PFSK-1 (cell line): Measurements from ENCODE around the gene ADSS2.

Experiments
- FOXP2 ChIP-seq: optimal IDR thresholded peaks from 2 replicates; pipeline ENCODE3; 2011; ENCODE audit warnings: borderline replicate concordance, control low read depth, inconsistent platforms; ENCODE audit not compliant: insufficient read depth; ENCODE audit errors: extremely low read length, extremely low read depth
- POLR2AphosphoS5 ChIP-seq: IDR thresholded peaks from 2 replicates; pipeline ENCODE4 v1.6.1; 2012; ENCODE audit warnings: low read depth, mild to moderate bottlenecking, control low read depth, low read length, moderate library complexity
- SIN3A ChIP-seq: IDR thresholded peaks from 2 replicates; pipeline ENCODE4 v1.6.1; 2012; ENCODE audit warnings: mild to moderate bottlenecking, low read length, moderate library complexity, borderline replicate concordance; ENCODE audit not compliant: insufficient read depth
- TAF1 ChIP-seq: IDR thresholded peaks from 2 replicates; pipeline ENCODE4 v1.6.1; 2012; ENCODE audit warnings: low read length, control low read depth, borderline replicate concordance; ENCODE audit not compliant: insufficient read depth
- TF ChIP-seq, protein P1 (sequence below), 2 experiments: IDR thresholded peaks; 2 replicates each; pipeline versions ENCODE4 v1.6.1 to v1.8.0; 2011 to 2012; ENCODE audit warnings: low read depth in 2 of 2, low read length in 2 of 2, control low read depth in 1 of 2, inconsistent platforms in 1 of 2, mild to moderate bottlenecking in 1 of 2, moderate library complexity in 1 of 2; ENCODE audit not compliant: insufficient read depth in 1 of 2

The ADSS2 gene

GRCh38 chr1:244439391-244440032 lies 12.2 kb downstream of the ADSS2 start:
- TF ChIP-seq, protein P1, sequence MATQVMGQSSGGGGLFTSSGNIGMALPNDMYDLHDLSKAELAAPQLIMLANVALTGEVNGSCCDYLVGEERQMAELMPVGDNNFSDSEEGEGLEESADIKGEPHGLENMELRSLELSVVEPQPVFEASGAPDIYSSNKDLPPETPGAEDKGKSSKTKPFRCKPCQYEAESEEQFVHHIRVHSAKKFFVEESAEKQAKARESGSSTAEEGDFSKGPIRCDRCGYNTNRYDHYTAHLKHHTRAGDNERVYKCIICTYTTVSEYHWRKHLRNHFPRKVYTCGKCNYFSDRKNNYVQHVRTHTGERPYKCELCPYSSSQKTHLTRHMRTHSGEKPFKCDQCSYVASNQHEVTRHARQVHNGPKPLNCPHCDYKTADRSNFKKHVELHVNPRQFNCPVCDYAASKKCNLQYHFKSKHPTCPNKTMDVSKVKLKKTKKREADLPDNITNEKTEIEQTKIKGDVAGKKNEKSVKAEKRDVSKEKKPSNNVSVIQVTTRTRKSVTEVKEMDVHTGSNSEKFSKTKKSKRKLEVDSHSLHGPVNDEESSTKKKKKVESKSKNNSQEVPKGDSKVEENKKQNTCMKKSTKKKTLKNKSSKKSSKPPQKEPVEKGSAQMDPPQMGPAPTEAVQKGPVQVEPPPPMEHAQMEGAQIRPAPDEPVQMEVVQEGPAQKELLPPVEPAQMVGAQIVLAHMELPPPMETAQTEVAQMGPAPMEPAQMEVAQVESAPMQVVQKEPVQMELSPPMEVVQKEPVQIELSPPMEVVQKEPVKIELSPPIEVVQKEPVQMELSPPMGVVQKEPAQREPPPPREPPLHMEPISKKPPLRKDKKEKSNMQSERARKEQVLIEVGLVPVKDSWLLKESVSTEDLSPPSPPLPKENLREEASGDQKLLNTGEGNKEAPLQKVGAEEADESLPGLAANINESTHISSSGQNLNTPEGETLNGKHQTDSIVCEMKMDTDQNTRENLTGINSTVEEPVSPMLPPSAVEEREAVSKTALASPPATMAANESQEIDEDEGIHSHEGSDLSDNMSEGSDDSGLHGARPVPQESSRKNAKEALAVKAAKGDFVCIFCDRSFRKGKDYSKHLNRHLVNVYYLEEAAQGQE (IDR thresholded peaks at IDR 0.05; ENCODE audit: insufficient read depth in 1 of 2, low read depth in 2 of 2, low read length in 2 of 2), result no peak
- no peak for TF ChIP-seq SIN3A
- TF ChIP-seq FOXP2, result no peak
- no peak for TF ChIP-seq TAF1
- TF ChIP-seq POLR2AphosphoS5, result no peak

DNA sequence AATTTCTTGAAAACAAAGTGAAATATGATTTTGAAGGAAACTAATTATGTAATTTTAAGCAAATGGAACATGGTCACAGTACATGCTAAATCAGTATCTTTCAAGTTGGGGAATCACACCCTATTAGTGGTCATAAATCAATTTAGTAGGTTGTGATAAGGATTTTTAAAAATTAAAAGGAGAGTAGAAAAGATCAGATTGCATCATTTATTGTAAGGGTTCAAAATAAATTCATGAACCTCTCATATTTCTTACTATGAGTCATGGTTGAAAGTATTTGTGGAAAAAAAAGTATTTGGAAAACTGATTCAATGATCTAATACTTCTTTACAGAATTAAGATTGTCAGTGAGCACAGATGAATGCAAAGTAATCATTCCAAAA lies 14.6 kb downstream of the ADSS2 start:
- no peak for TF ChIP-seq SIN3A

GRCh38 chr1:244436336-244437085 lies 15.2 kb downstream of the ADSS2 start:
- TF ChIP-seq SIN3A, result no peak
- TF ChIP-seq POLR2AphosphoS5, result no peak
- no peak for TF ChIP-seq TAF1
- TF ChIP-seq, protein P1 (IDR thresholded peaks at IDR 0.05; ENCODE audit: insufficient read depth in 1 of 2, low read depth in 2 of 2, low read length in 2 of 2), result no peak

DNA sequence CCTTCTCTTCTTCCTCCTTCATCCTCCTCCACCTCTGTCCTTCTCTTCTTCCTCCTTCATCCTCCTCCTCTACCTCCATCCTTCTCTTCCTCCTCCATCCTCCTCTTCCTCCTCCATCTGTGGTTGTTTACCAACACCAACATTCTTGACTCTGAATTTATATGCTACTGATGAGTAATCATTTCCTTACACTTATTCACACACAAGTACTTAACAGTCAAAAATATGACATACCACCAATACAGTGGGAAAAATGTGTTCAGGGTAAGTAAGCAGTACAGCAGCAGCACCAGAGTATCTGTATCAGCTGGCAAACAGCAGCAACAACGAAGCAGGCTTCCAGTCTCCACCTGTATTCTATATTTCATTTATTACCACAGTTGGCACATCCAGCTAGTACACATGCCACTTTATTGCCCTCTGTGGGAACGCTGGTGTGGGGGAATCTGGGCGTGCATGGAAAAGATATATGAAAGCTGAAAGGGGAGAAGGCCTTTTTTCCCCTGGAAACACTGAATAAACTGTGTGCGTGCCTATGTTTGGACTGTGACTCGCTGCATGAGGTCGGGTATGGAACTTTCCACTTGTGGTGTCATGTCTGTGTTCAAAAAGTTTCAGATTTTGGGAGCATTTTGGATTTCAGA lies 16.0 kb downstream of the ADSS2 start:
- no peak for TF ChIP-seq TAF1
- TF ChIP-seq, protein P1 (IDR thresholded peaks at IDR 0.05; ENCODE audit: insufficient read depth in 1 of 2, low read depth in 2 of 2, low read length in 2 of 2), result no peak
- TF ChIP-seq FOXP2, result no peak
- TF ChIP-seq SIN3A, result no peak
- no peak for TF ChIP-seq POLR2AphosphoS5

DNA sequence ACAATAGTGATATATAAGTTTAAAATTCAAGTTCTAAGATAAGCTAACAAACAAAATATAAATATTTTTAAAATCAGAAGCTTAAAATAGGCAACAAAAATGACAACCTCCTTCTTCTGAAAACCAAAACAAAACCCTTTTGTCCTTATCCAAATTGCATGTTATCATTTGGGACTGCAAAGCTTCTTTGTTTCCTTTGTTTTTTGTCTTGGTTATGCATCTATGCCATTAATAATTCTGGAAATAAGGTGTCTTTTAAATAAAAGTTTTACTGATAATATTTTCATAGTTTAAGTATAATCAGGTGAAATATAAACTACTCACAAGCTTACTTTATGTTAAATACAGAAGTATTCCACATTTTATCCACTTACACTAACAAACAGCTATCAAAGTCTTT lies 20.5 kb downstream of the ADSS2 start:
- TF ChIP-seq, protein P1 (IDR thresholded peaks at IDR 0.05; ENCODE audit: insufficient read depth in 1 of 2, low read depth in 2 of 2, low read length in 2 of 2), result no peak
- TF ChIP-seq POLR2AphosphoS5, result no peak
- no peak for TF ChIP-seq TAF1
- TF ChIP-seq FOXP2, result no peak
- no peak for TF ChIP-seq SIN3A
